Loucy (cell line): Measurements from ENCODE around the gene LTK.

Experiments
- EZH2phosphoT487 ChIP-seq: fragments of 200-600 bp; IDR thresholded peaks from 2 replicates; pipeline ENCODE4 v1.6.1; 2018; ENCODE audit warnings: antibody characterized with exemption, mild to moderate bottlenecking, moderate library complexity, borderline replicate concordance
- TF ChIP-seq, protein P1 (sequence below): fragments of 200-600 bp; sonication (generic); conservative IDR thresholded peaks from 2 replicates; pipeline ENCODE4 v1.5.1; 2014; ENCODE audit warnings: mild to moderate bottlenecking, antibody characterized with exemption, low read length

GRCh38 chr15:41487802-41488201, 25.8 kb downstream of the LTK start:
- TF ChIP-seq, protein P1, sequence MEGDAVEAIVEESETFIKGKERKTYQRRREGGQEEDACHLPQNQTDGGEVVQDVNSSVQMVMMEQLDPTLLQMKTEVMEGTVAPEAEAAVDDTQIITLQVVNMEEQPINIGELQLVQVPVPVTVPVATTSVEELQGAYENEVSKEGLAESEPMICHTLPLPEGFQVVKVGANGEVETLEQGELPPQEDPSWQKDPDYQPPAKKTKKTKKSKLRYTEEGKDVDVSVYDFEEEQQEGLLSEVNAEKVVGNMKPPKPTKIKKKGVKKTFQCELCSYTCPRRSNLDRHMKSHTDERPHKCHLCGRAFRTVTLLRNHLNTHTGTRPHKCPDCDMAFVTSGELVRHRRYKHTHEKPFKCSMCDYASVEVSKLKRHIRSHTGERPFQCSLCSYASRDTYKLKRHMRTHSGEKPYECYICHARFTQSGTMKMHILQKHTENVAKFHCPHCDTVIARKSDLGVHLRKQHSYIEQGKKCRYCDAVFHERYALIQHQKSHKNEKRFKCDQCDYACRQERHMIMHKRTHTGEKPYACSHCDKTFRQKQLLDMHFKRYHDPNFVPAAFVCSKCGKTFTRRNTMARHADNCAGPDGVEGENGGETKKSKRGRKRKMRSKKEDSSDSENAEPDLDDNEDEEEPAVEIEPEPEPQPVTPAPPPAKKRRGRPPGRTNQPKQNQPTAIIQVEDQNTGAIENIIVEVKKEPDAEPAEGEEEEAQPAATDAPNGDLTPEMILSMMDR: no peak
- no peak for TF ChIP-seq EZH2phosphoT487
